HG03575 (cell line): Measurements from ENCODE around the gene LRRC14B.
"Not testable (repeated sequence)": the region's sequence is repeated elsewhere in the genome, so short reads cannot be mapped to it uniquely, and the experiment has no call there.

Experiments used
- ATAC-seq: cut with Tn5 transposase; IDR thresholded peaks from one replicate; pipeline ENCODE4 v1.9.1; 2021; ENCODE audit not compliant: unreplicated experiment, insufficient number of reproducible peaks, low FRiP score; ENCODE audit errors: extremely low read depth

Gene LRRC14B

DNA sequence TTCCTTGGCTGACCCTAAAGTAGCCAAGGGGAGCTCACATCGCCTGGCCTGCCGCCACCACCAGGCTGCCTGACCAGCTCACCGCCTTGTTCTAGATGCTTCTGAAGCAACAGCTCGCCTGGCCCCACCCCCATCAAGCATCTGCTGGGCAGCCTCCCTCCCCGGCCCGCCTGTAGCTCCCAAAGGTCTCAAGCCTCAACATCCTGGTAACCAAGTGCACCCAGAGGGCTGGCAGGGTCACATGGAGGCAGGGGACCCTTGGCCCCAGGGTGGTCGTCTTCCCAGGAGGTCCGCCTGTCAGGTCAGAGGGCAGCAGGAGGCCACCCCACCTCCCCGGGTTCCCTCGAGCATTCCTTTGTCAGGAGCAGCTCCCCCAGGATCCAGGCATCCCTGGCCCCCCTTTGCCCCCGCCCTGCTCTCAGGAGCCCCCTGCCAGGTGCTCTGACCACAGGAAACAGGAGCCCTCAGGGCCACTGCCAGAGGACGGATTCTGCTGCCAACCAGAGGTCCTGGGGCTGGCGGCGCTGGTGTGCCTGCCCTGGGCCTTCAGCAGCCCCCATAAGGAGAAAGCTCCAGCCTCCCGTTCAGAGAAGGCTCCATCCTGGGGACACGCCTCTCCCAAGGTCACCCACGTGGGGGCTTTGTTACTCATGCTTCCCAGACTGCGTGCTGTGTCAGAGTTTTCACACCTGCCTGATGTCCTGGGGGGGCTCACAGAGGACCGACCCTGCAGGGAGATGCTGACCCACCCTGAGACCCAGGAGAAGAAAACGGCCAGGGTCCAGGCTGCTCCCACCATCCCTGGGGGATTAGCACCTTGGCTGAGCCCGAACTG is 3.5 kb upstream of the LRRC14B start:
- ATAC-seq, result no peak

DNA sequence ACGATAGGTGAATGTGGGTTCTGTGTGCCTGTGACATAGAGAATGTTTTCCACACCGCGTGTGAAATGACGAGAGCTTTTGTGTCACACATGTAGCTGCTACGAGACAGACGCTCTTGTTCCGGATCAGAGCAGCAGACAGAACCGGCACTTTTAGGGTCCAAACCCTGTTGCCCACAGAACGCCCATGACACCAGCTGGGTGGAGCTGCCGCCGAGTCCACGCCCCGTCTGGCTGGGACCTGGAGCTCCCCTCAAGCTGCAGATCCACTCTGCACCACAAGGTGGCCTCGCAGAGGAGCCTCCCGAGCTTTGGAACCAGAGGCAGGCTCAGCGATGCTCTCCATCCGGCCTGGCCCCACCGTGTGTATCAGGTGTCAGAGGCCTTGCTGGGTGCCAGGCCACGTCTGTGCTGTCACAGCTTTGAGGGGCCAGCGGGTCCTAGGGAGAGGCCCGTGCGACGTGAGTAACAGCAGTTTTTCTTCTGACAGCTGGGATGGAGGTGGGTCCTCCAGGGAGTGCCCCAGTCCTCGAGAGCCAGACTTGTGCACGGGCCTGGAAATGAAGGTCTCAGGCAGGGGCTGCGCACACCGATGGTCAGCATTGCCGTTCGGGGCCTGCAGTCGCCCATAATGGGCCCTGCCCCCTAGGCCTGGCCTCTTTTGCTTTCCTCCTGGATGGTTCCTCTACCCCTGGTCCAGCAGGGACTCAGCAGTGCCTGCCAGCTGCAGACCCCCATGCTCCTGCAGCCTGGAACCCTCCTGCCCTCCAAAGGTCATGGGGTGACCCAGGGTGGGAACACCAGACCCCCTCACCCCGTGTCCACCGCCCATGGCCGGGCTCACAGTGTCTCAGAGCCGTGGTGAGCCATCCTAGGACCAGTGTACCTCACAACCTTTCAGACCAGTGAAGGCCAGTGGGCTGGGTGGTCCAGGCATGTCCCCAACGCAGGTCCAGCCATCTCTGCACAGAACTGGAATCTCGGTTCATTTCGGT is 2.5 kb upstream of the LRRC14B start:
- ATAC-seq, result no peak

GRCh38 chr5:189486-189885 is 1.8 kb upstream of the LRRC14B start:
- ATAC-seq, result no peak

GRCh38 chr5:189976-190365 is 1.3 kb upstream of the LRRC14B start:
- no peak for ATAC-seq

DNA sequence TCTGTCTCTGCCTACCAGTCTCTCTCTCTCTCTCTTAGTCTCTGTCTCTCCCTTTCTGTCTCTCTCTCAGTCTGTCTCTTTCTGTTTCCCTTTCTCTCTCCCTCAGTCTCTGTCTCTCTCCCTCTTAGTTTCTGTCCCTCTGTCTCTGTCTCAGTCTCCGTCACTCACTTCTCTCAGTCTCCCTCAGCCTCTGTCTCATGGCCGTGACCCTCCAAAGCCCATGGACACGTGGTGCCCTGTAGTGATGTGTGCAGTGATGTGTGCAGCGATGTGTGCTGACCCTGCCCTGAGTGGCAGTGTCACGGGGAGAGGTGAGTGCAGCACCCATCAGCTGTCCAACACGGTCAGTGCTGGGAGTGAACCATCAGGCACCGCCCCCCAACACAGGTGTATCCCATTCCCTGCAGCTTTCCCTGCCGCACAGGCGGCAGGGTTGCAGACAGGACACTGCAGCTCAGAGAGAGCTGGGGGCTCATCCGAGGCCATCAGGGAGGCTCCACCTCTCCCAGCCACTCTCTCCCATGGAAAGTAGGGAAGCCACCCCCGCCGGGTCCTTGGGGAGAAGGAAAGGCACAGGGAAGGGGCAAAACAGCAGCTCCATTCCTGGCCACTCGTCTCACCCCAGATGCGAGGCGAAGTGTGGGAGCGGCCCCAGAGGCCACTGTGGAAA is 794 bp upstream of the LRRC14B start:
- no peak for ATAC-seq

GRCh38 chr5:191949-192690 is 825 bp downstream of the LRRC14B start:
- ATAC-seq, result no peak

GRCh38 chr5:192691-192969 is 1.3 kb downstream of the LRRC14B start:
- ATAC-seq, result no peak

DNA sequence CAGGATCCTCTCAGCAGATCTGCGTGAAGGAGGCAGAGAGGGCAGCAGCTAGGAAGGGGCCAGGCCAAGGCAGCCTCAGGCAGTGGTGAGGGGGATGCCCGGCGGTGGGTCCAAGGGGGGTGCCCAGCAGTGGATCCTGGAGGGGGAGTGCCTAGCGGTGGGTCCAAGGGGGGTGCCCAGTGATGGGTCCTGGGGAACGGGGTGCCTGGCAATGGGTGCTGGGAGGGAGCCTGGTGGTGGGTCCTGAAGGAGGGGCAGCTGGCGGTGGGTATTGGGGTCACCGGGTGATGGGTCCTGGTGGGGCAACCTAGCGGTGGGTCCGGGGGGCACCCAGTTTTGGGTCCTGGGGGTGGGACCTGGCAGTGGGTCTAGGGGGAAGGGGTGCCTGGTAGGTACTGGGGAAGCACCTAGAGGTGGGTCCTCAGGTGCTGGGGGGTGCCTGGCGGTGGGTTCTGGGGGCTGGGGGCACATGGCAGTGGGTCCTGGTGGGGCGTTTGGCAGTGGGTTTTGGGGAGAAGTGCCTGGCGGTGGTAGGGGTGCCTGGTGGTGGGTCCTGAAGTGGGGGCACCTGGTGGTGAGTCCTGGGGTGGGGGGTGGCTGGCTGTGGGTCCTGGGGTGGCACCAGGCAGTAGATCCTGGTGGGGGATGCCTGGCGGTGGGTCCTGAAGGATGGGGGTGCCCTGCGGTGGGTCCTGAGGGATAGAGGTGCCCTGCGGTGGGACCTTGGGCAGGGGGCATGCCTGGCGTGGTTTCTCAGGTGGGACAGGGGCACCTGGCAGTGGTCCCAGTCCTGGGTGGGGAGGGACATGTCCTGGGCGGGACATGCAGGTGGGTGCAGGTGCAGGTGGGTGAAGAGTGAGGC is 1.9 kb downstream of the LRRC14B start:
- no peak for ATAC-seq

DNA sequence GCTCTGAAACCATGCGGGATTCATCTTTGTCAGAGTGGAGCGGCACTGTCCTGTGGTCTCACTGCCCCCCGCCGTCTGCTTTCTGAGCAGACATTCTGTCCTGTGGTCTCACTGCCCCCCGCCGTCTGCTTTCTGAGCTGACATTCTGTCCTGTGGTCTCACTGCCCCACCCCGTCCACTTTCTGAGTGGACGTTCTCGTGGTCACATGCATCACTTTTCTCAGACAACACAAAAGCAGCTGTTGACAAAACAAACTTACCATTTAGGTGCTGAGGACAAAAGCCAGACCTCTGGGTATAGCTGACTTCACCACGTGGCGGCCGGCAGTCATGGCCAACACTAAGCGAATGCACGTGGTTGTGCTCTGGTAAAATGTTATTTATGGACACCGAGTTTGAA is 2.8 kb downstream of the LRRC14B start:
- no peak for ATAC-seq

GRCh38 chr5:194603-195209 is 3.4 kb downstream of the LRRC14B start:
- ATAC-seq, result no peak

DNA sequence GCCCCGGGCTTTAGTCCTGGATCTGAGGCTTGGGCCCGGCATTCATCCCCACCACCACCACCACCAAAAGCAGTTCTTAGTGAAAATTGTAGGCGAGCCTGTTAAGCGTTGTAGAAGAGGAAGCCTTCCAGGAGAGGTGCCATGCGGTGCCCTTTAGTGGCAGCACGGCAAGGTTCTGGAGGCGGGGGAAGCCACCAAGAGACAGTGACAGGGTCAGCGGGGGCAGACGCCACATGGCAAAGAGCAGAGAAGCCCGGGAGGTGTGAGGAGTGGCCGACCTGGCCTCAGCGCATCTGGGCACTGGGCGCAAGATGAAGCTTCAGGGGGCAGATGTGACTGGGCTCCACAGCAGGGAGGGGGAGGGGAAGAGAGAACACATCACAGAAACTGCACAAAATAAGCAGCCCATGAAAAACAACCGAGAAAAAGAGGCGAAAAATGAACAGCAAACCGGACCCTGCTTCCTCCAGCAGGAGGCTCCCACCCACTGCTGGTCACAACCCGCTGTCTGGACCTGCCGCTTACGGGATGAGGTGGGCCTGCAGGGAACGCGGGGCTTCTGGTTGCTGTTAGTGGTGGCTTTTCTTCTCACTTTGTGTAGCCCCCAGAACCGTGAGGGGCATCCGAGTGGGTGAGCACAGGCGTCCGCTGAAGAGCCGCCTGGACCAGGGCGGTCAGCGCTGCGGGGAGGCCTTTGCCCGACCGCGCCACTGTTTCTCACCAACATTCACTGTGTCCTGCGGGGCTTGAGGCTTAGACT is 4.3 kb downstream of the LRRC14B start:
- ATAC-seq, result no peak

- no peak for ATAC-seq
Observed at GRCh38 chr5:196350-196749, 5.1 kb downstream of the LRRC14B start.

DNA sequence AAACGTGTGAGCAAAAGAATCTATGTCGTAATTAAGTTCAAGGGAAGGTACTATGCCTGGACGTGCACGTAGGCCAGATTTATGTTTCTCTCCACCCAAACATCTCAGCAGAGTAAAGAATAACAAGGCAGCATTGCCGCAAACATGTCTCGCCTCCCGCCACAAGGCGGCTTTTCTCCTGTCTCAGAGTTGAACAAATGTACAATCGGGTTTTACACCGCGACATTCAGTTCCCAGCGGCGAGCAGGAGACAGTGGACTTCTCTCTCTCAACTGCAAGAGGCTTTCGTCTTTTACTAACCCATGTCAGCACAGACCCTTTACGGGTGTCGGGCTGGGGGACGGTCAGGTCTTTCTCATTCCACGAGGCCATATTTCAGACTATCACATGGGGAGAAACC is 5.7 kb downstream of the LRRC14B start:
- not testable (repeated sequence) for ATAC-seq

GRCh38 chr5:197892-198489 is 6.7 kb downstream of the LRRC14B start:
- ATAC-seq, result no peak

- no peak for ATAC-seq
Observed at GRCh38 chr5:198516-199196, 7.4 kb downstream of the LRRC14B start.

DNA sequence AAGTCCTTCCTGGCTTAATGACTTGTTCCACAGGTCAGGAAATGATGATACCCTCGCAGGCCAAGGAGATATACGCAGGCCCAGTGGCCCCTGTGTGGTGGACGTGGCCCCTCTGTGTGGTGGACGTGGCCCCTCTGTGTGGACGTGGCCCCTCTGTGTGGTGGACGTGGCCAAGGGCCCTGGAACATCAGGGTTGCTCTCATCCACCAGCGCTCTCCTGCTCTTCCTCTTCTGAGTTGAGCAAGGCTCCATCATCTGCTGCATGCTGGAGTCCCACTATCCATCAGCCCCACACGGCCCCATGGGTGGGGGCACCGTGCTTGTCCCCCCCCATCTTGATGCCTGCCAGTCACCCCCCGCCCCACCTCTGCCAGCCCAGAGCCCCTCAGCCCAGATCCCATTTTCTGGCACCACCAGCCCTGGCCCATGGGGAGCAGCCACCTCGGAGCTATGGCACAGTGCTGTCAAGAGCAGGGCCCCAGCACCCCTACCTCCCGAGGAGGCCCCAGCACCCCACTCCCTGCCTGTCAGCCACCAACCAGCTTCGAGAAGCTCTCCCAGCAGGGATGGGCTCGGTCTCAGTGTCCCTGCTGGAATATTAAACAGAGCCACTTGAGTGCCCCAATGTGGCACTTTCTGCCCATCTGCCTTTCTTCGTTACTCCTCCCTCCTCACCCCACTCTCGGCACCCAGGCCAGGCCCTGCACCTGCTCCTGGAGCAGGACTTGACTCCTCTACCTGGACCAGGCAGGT is 8.1 kb downstream of the LRRC14B start:
- no peak for ATAC-seq
